Smooth muscle cell (in vitro differentiated cells): ENCODE data around the gene SESN1. TPM values are rescaled to one million over a fixed set of nuclear protein-coding genes. Genes with fewer than 3 reads are reported as not detected.

ENCODE experiments used
- DNase-seq: peaks from one replicate; lab custom pipeline; 2025; ENCODE audit not compliant: unreplicated experiment; lab: John Stamatoyannopoulos, UW
- H2AFZ ChIP-seq: fragments of 200-600 bp; sonication (generic); 2 replicates; pipeline ENCODE4 v1.6.0; 2016; ENCODE audit warnings: antibody characterized with exemption, low read depth, mild to moderate bottlenecking
- H3F3A ChIP-seq: fragments of 200-600 bp; sonication (generic); 2 replicates; pipeline ENCODE4 v1.6.0; 2017; ENCODE audit warnings: antibody characterized with exemption, low read depth
- H3K27ac ChIP-seq: fragments of 200-600 bp; sonication (generic); 2 replicates; pipeline ENCODE4 v1.5.1; 2016; ENCODE audit warnings: low read depth, mild to moderate bottlenecking
- H3K27me3 ChIP-seq: fragments of 200-600 bp; sonication (generic); 2 replicates; pipeline ENCODE4 v1.6.1; 2016; ENCODE audit warnings: low read depth, mild to moderate bottlenecking
- H3K36me3 ChIP-seq: fragments of 200-600 bp; sonication (generic); 2 replicates; pipeline ENCODE4 v1.5.1; 2016; ENCODE audit warnings: low read depth
- H3K4me1 ChIP-seq: fragments of 200-600 bp; sonication (generic); 2 replicates; pipeline ENCODE4 v1.5.1; 2016; ENCODE audit warnings: low read depth
- H3K4me2 ChIP-seq: fragments of 200-600 bp; sonication (generic); 2 replicates; pipeline ENCODE4 v1.6.0; 2016; ENCODE audit warnings: mild to moderate bottlenecking
- H3K4me3 ChIP-seq: fragments of 200-600 bp; sonication (generic); 2 replicates; pipeline ENCODE4 v1.5.1; 2016; ENCODE audit warnings: mild to moderate bottlenecking
- H3K79me2 ChIP-seq: fragments of 200-600 bp; sonication (generic); 2 replicates; pipeline ENCODE4 v1.6.0; 2016; ENCODE audit warnings: low read depth, mild to moderate bottlenecking
- H3K9ac ChIP-seq: fragments of 200-600 bp; sonication (generic); 2 replicates; pipeline ENCODE4 v1.6.0; 2016; ENCODE audit warnings: low read depth
- H3K9me3 ChIP-seq: fragments of 200-600 bp; sonication (generic); replicated peaks from 2 replicates; pipeline ENCODE4 v1.5.1; 2016; ENCODE audit warnings: low read depth
- H4K20me1 ChIP-seq: fragments of 200-600 bp; sonication (generic); 2 replicates; pipeline ENCODE4 v1.6.0; 2016; ENCODE audit warnings: low read depth
- WGBS: methylation state at CpG from one replicate; pipeline ENCODE4 v1.1.7; 2016; ENCODE audit warnings: low lambda C conversion rate; 5-methylcytosine and 5-hydroxymethylcytosine counted together
- polyA plus RNA-seq: library from polyadenylated mRNA; unstranded; fragments of >200 nt; fragmentation: Nextera tagmentation; extraction: Ambion mirVana; gene quantifications from 2 replicates; pipeline ENCODE4 v1.2.1, GENCODE V29; 2016
- total RNA-seq: library from RNA; depleted of rRNA; stranded (reverse); fragments of >200 nt; gene quantifications from 2 replicates; pipeline ENCODE4 v1.2.3, GENCODE V29; 2014
- TF ChIP-seq, protein P1 (sequence below): fragments of 200-600 bp; sonication (generic); IDR thresholded peaks from 2 replicates; pipeline ENCODE4 v1.5.1; 2017; ENCODE audit warnings: borderline replicate concordance, mild to moderate bottlenecking, antibody characterized with exemption; ENCODE audit not compliant: insufficient read depth, poor library complexity, severe bottlenecking

Gene SESN1
- total and polyA plus RNA-seq, 2 experiments from 2014 or later: 24.1 to 38.7 TPM

DNA sequence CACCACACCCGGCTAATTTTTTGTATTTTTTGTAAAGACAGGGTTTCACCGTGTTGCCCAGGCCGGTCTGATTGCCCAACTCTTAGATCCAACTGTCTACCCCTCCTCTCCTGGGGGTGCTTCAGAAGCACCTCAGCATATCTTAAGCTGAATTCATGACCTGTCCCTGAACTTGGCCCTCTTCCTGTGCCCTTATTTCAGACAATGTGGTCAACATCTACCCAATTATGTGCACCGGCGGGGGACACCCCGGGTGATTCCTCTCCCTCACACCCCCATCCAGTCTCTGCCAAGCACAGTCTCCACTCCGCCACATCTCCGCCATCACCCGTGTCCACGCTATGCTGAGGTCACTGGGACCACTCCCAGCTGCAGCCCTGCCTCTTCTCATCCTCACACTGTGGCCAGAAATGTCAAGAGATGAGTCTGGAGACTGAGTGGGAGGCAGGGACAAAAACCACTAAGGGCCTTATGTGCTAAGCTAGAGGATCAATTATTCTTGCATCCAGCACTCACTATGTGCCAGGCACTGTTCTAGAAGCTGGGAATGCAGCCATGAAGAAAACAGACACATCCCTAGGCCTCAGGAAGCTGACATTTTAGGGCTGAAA, 134.6 kb downstream of the SESN1 start:
- DNase-seq: no peak
- no peaks in the 10 kb centered on the region for H3K36me3 ChIP-seq
- no peak overlapping the region for H2AFZ ChIP-seq
- H3K9me3 ChIP-seq: no peaks in the 10 kb centered on the region
- no peaks in the 10 kb centered on the region for H3F3A ChIP-seq
- WGBS: 79% methylated on average over 10 of the region's 10 CpGs
- TF ChIP-seq, protein P1, sequence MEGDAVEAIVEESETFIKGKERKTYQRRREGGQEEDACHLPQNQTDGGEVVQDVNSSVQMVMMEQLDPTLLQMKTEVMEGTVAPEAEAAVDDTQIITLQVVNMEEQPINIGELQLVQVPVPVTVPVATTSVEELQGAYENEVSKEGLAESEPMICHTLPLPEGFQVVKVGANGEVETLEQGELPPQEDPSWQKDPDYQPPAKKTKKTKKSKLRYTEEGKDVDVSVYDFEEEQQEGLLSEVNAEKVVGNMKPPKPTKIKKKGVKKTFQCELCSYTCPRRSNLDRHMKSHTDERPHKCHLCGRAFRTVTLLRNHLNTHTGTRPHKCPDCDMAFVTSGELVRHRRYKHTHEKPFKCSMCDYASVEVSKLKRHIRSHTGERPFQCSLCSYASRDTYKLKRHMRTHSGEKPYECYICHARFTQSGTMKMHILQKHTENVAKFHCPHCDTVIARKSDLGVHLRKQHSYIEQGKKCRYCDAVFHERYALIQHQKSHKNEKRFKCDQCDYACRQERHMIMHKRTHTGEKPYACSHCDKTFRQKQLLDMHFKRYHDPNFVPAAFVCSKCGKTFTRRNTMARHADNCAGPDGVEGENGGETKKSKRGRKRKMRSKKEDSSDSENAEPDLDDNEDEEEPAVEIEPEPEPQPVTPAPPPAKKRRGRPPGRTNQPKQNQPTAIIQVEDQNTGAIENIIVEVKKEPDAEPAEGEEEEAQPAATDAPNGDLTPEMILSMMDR: no peak
- no peaks in the 10 kb centered on the region for H3K4me1 ChIP-seq
- H3K27ac ChIP-seq: no peak overlapping the region
- H3K79me2 ChIP-seq: no peaks in the 10 kb centered on the region
- no peak overlapping the region for H3K4me3 ChIP-seq
- H3K27me3 ChIP-seq: no peaks in the 10 kb centered on the region
- no peak overlapping the region for H3K4me2 ChIP-seq
- H3K9ac ChIP-seq: no peak overlapping the region
- H4K20me1 ChIP-seq: no peaks in the 10 kb centered on the region

DNA sequence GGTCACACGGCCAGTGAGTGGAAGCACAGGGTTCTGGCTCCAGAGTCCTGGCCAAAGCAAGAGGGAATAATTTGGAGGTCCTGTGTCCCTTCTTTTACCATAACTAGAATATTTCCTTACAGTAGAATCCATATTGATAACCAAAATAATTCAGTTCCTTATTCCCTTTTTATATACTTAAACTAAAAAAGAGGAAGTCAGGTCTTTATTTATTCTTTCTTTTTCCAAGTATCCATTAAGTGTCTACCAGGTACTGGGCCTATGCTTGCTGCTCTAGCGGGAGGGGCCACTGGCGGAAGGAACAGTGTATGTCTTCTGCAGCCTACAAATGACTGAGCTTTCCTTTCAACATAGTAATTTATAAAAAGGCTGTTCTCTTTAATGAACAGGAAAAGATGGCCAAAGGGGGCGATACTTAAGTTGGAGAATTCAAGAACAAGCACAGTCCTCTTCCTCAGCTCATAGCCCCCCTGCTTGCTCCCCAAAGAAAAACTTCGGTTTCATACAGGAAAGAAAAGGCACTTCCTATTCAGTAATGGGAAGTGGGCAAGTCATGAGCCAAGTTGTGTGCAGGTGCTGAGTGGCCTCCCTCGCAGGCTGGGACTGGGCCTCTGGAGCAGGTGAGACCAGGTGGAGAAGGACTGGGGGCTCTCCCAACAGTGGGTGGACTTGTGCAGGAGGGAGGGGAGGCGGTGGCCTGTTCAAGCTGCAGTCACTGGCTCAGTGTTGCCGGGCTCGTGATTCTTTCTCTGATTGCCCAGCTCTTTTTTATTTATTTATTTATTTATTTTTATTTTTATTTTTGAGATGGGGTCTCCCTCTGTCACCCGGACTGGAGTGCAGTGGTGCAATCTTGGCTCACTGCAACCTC, 135.5 kb downstream of the SESN1 start:
- TF ChIP-seq, protein P1: no peak
- Histone ChIP-seq H3K4me2 (no peak overlapping the region), H3K27ac (no peak overlapping the region), H3K79me2 (no peaks in the 10 kb centered on the region), H2AFZ (no peak overlapping the region), H3K4me3 (no peak overlapping the region), H3K9ac (no peak overlapping the region), H3K36me3 (no peaks in the 10 kb centered on the region), H3F3A (no peaks in the 10 kb centered on the region), H4K20me1 (no peaks in the 10 kb centered on the region), H3K27me3 (no peaks in the 10 kb centered on the region), H3K9me3 (no peaks in the 10 kb centered on the region), H3K4me1 (no peaks in the 10 kb centered on the region)
- DNase-seq: no peak
- 98% methylated on average over 10 of the region's 10 CpGs for WGBS

DNA sequence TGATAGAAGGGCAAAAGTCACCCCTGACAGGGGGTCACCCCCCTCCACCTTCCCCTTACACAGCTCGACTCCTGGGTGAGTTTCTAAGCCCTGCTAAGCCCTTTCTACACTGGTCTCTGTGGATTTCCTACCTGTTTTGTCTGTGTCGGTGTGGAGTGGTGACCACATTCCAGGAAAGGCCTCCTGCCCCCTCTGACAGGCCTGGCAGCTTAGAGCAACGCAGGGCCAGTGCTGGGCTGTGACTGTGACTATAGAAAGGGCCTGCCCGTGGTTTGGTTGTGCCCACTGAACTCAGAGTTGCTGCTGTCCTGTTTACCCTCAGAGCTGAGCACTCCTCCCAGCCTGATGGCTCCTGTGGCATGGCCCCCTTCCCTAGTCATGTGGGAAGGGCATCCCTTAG, 137.4 kb downstream of the SESN1 start:
- no peaks in the 10 kb centered on the region for H3F3A ChIP-seq
- WGBS: 82% methylated on average over 4 of the region's 4 CpGs
- no peaks in the 10 kb centered on the region for H3K9me3 ChIP-seq
- no peak overlapping the region for H3K4me3 ChIP-seq
- H2AFZ ChIP-seq: no peak overlapping the region
- no peaks in the 10 kb centered on the region for H4K20me1 ChIP-seq
- H3K36me3 ChIP-seq: no peaks in the 10 kb centered on the region
- H3K4me1 ChIP-seq: no peaks in the 10 kb centered on the region
- TF ChIP-seq, protein P1: no peak
- H3K4me2 ChIP-seq: no peak overlapping the region
- H3K27ac ChIP-seq: no peak overlapping the region
- H3K79me2 ChIP-seq: no peaks in the 10 kb centered on the region
- no peaks in the 10 kb centered on the region for H3K27me3 ChIP-seq
- no peak overlapping the region for H3K9ac ChIP-seq
- no peak for DNase-seq
